ENCODE results near the gene POFUT2.

POFUT2 gene, protein sequence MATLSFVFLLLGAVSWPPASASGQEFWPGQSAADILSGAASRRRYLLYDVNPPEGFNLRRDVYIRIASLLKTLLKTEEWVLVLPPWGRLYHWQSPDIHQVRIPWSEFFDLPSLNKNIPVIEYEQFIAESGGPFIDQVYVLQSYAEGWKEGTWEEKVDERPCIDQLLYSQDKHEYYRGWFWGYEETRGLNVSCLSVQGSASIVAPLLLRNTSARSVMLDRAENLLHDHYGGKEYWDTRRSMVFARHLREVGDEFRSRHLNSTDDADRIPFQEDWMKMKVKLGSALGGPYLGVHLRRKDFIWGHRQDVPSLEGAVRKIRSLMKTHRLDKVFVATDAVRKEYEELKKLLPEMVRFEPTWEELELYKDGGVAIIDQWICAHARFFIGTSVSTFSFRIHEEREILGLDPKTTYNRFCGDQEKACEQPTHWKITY

DNA sequence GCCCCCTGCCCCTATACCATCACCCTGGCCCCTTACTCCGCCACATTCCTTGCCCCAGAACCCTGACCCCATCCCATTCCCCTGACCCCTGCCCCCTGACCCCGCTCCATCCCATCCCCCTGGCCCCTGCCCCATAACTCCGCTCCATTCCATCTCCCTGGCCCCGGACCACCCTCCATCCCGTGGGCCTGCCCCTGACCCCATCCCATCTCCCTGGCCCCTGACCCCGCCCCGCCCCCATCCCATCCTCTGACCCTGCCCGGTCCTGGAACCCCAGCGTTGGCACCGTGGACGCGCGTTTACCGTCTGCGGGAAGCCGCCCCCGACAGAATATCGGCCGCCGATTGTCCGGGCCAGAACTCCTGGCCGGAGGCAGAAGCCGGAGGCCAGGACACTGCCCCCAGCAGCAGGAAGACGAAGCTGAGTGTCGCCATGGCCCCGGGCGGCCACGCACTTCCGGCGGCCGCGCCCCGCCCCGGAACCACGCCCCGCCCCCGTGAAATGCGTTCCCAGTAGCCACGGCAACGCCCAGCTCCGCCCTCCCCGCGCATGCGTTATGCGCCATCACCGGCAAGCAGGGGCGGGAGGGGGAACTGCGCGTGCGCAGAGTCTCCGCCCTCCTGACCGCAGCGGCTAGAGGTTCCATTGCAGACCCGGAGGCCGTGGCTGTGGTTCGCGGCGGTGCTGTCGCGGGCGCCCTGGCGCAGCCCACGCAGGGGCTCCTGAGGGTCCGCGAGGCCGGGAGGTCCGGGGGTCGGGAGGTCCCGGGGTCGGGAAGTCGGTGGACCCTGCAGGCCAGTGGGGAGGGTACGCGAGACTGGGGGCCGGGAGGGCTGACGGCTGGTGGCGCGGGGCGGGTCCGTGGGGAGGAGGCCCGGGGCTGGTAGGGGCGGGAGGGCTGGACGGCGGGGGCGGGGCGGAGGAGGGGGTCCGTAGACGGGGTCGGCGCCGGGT, at the start of gene POFUT2:
TSS of gene POFUT2 (minus strand) at position 458 of the 954 bp plus-strand sequence. CDS start at position 434, 24 bp downstream.
- peak; percentile 78 to 81 for DNase-seq

DNA sequence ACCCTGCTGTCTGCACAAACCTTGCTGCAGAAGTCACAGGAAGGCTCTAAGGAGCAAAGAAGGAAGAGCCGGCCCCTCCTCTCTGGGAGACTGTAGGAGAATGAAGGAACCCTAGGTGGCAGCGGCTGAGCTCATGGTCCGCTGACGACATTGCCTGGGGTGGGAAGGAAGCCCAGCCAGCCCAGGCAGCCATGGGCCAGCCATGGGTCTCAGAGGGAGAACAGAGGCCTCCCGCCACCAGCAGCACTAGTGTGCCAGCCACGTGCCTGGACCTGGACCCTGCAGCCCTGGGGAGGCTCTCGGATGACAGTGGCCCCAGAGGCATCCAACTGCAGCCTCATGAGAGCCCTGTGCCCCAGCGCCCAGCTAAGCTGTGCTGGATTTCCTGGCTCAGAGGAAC, 49.2 kb upstream of the POFUT2 start:
- no peak for DNase-seq

DNA sequence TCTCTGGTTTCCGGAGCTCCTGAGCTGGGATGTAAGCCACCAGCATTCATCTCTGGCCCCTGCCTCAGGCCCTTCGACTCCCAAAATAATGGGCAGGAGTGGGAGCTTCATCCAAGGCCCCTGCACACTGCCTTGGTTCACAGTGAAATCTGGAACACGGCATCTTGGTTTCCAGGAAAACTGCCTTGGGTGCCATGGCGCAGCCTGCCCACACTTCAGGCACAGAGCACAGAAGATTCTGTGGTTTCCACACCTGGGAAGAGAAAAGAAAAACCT, 48.8 kb upstream of the POFUT2 start:
- DNase-seq: no peak

DNA sequence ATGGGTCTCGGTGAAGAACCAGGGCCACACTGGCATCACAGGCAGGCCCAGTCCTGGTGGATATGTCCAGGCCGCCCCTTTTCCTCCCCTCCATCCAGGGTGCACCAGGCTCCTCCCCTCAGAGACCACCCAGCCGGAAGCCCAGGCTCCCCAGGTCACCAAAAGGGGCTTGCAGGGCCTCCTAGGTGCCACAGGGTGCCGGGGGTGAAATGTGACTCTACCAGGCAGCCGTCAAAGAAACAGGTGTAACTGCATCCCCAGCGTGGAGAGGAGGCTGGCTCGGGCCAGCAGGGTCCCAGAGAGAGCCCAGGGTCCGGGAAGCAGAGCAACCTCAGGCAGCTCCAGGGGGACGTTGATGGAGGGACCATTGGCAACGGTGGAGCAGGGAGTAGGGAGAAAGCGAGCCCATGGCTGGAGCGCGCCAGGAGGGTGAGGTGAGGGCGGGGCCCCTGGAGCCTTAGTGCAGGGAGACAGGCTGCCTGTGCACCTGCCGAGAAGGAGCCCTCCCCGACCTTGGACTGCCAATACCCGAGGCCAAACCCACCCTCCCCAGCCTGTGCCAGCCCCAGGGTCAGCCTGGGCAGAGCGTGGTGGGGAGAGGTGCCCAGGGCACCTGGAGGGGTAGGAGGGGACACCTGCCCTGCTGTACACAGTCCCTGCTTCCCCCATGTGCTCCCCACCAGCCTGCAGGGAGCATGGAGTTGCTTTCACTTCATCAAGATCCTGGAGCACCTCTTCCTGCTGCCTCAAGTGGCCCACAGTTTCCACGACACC, 48.3 kb upstream of the POFUT2 start:
- no peak for DNase-seq

DNA sequence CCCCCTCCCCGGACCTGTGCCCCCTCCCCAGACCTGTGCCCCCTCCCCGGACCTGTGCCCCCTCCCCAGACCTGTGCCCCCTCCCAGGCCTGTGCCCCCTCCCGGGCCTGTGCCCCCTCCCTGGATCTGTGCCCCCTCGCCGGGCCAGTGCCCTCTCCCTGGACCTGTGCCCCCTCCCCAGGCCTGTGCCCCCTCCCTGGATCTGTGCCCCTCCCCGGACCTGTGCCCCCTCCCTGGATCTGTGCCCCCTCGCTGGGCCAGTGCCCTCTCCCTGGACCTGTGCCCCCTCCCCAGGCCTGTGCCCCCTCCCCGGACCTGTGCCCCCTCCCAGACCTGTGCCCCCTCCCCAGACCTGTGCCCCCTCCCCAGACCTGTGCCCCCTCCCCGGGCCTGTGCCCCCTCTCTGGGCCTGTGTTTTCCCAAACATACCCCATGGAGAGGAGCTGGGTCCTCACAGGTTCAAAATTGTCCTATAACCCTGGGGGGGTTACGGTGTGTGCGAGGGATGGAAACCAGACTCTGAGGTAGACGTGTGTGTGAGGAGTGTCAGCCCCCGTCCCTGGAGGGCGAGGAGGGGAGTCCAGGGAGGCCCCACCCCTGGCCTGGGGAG, 47.6 kb upstream of the POFUT2 start:
- DNase-seq: no peak

DNA sequence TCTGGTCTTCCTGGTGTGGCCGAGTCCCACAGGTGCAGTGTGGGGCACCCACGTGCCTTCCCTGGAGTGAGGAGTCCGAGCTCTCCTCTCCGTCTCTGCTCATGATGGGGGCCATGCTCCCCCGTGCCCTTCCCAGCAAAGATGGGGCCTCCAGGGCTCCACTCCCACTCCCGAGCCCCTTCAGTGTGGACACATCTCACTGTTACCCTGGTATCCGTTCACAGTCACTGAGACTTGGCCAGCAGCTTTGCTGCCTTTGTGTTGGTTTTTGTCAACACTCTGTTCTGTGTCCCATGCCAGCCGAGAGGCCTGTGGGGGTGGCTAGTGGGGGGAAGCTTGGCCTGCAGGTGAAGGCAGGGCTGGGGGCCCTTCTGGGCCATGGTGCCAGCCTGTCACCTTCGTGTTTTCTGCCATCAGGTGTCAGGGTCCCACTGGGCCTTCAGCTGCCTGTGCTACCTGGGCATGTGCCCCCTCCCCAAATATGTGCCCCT, 46.9 kb upstream of the POFUT2 start:
- no peak for DNase-seq

DNA sequence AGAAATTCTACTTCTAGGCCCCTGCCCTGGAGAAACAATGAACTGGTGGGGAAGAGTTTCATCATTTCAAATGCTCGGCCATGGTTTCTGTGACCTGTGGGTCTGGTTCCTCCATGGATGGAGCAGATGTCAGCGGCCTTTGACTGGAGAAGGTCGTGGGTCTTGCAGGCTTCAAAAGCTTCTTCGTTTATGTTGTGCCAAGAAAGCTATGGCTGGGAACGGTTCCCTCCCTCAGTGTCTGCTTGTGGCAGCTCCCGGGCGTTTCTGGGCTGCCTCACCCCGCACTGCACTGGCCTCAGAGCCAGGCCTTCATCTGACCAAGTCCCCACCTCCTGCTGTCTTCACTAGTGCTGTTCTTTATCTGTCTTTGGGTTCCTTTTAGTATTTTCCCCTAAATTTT, 46.4 kb upstream of the POFUT2 start:
- no peak for DNase-seq

DNA sequence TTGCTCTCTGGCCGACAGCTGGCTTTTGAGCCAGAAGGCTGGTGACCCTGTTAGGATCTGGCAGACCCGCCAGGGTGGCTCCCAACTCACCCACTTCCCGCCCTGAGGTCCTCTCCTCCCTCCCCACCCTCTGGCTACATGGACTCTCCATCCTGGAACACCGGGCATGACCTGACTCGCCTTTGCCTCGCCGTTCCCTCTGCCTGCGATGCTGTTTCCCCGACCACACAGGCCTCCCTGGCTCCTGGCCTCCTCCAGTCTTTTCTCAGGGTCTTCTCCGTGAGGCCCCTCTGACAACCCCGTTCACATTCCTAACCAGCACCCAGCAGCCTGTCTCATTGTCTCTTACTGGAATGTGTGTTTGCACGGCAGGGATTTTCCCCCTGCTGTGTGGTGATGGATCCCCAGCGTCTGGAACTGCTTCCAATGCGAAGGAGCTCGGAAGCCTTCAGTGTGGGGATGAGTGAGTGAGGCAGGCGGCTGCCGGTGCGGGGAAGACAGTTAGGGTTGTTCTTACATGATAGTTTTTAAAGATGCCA, 46.0 kb upstream of the POFUT2 start:
- no peak for DNase-seq

DNA sequence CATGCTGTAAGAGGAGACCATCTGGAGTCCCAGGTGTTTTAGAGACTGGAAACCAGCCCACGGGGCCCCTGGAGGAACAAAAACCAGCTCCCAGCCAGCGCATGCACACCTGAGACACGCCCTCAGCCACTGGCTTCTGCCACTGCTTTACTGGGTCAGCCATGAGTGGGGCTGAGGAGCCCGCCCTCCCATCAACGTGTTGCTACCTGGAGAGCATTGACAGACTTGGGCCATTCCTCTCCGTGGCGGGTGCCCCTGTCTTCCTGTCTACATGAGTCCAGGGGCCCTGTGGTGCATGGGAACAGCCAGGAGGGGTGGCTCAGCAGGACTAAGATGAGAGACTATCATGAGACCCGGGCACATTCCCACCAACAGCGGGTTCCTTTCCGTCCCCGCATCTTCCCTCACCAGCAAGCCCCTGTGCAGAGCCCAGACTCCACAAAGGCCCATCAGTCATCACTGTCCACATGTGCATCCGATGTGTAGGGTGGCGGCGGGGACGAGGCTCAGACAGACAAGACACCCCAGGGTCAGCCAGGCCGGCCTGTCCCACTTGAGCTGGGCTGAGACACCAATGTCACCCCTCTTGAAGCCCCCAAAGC, 45.4 kb upstream of the POFUT2 start:
- DNase-seq: no peak

DNA sequence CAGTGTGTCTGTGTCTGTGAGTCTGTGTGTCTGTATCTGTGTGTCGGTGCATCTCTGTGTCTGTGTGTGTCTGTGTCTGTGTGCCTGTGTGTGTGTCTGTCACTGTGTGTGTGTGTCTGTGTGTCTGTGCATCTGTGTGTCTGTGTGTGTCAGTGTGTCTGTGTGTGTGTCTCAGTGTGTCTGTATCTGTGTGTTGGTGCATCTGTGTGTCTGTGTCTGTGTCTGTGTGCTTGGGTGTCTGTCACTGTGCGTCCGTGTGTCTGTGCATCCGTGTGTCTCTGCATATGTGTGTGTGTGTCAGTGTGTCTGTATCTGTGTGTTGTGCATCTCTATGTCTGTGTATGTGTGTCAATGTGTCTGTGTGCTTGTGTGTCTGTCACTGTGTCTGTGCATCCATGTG, 44.7 kb upstream of the POFUT2 start:
- no peak for DNase-seq

DNA sequence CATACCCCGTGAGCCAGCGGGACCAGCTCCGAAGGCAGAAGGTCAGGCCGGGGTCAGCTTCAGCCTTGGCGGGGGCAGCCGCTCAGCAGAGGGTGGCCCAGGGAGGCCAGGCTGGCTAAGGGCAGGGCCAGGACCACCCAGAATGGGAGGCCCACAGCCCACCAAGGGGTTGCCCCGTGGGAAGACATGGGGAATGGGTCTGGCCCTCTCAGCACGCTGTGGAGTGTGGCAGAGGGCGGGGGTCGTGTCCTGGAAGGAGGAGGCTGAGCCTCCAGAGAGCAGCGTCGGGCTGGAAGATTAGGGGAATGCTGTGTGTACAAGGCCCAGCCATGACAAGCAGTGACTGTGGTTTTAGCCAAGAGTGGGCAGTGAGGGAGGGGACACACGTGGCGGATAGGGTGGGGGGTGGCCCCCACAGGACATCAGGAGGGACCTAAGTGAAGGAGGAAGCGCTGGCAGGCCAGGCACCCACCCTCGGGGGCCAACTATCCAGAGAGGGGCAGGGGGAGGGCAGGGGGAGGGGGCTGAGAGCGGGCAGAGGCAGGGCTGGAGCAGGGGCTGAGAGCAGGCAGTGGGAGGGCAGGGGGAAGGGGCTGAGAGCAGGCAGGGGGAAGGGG, 43.9 kb upstream of the POFUT2 start:
- DNase-seq: no peak

DNA sequence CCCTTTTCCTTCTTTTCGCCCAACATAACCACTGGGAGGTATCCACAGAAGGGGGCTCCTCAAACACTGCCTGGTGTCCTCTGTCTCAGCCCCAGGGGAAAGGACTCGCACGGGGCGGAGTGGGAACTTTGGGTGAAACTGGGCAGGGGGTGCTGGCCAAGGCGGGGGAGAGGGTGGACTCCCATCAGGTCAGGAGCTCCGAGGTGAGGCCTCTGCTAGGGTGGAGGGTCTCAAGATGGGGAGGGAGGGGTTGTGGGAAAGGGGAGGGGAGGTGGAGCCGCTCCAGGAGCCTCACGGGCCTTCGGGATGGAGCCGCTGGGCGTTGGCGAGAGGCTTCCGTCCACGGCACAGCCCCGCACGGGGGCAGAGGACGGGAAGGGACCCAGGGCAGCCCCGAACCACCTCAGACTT, 43.2 kb upstream of the POFUT2 start:
- DNase-seq: no peak

DNA sequence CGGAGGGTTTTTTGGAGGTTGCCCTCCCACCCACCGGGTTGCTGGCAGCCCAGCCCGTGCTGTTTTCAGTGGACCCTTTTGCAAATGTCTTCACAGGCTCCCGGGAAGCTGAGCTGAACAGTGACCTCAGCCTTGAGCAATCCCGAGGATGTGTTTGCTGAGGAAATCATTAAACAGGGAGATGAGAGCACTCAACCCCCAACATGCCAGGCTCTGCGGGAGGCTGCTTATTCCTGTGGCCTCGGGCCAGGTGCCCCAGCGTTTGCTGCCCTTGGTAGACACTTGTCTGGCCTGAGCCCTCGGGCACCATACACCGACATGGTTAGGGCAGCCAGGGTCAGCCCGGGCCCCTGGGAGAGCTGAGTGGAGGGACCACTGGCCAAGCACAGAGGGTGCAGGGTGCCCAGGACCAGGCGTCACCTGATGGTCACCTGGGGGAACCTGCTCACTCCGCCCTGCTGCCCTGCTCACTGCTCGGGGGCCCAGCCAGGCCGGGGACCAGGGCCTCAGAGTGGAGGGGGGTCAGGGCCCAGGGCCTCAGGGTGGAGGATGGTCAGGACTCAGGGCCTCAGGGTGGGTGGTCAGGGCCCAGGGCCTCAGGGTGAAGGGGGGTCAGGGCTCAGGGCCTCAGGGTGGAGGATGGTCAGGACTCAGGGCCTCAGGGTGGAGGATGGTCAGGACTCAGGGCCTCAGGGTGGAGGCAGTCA, 42.5 kb upstream of the POFUT2 start:
- DNase-seq: no peak

DNA sequence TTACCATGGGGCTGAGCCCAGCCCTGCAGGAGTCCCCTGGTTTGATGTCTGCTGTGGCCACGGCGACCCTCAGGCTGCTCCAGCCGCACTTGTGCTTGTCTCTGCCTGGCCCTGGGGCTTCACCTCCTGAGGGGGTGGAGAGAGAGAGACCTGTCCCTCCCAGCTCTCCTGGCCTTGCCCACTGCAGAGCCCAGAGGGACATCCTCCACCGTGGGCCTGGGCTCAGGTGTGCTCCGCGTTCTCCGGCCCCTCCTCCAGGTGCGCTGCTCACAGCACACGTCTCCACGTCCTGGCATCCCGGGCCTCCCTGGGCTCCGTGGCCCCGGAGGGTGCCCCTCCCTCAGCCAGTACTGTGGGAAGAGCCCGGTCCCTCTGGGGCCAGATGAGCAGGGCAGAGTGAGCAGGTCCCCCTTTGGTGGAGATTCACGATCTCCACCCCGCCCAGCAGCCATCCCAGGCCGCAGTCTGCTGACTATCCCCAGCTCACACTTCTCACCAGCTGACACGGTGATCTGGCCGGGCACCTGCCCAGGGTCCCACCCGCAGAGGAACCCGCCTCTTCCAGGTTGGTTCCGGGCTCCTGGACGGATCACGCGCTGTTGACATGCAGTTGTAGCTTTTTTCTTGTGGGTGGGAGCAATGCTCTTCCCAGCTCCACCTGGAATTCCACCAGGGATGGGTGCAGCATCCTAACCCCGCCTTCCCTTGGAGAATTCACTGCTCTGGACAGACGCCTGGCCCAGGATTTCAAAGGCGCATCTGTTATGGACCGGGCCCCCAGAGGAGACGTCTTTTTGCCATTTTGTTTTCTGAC, 41.8 kb upstream of the POFUT2 start:
- no peak for DNase-seq

DNA sequence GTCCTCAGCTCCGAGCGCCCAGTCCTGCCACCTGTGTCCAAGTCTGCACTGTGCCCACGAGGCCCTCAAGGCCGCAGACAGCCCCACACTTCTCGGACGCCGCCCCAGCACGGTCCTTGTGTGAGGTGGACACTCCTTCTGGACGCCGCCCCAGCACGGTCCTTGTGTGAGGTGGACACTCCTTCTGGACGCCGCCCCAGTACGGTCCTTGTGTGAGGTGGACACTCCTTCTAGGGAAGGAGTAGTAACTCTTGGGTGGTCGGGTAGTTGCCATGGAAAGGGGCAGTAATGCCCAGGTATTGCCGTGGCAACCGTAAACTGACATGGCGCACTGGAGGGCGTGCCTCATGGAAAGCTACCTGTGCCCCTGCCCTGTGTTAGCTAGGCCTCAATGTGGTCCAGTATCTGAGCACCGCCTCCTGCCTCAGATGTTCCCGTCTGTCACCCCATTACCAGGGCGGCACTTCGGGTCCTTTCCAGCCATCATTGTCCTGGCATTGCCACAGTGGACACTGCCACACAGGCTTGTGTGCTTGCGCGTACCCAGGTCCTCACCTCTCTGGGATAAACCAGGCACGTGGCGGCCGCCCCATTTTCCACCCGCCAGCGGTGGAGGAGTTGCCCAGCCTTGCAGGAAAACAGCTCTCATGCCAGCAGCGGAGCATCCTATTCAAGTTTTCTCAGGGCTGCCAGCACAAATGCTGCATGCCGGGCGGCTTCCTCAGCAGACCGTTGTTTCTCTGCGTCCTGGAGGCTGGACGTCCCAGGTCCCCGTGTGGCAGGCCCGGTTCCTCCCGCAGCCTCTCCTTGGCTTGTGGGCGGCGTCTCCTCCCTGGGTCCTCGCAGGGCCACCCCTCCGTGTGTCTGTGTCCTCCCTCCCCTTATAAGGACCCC, 40.8 kb upstream of the POFUT2 start:
- DNase-seq: no peak

DNA sequence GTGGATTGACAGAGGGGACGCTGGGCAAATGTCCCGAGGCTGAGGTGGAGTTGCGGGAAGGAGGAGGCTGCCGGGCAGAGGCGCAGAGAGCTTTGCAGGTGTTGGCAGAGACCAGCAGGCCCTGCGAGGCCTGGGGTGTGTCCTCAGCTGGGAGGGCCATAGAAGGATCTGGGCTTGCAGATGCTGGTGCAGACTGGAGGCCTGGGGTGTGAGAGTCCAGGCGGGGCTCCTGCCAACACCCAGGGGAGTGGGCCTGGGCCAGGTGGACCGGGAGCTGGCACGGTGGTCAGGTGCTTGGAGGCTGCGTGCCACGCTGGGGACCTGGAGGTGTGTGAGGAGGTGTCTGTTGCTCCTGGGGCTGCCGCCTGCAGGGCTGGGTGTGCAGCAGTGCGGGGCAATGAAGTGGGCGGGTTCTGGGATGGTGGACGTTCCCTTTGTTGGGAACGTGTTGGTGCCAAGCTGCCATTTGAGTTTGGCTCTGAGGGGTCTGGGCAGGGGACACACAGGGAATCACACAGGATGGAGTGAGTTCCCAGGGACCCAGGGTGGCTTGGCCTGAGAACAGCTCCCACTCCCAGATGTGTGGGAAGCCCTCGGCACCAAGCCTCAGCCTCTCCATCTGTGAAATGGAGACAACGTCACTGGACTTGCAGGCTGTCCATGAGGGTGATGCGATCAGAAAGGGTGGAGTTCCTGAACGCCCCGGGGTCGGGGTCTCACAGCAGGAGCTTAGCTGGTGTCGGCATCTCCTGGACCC, 39.9 kb upstream of the POFUT2 start:
- DNase-seq: no peak

DNA sequence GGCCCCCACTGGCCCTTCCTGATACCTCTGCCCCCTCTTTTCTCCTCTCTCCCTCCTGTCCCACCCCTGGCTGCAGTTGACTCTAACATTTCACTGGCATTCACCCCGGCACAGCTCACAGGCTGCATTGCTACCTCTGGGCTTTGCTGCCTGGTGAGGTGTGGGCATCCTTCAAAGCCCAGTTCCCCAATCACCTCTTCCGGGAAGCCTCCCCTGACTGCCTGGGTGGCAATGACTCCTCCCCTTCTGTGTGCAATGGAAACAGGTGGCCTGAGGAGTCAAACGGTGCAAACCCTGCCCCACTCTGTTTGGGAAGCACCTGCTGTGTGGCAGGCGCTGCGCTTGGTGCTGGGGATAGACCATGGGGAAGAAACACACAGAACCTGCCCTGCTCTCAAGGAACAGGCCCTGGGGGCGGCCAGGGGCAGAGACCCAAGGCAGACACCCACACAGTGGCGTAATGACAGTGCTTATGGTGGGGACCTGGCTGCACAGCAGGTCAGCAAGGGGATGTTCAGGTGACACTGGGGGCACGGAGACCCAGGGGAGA, 39.3 kb upstream of the POFUT2 start:
- no peak for DNase-seq
